T-helper 1 cell treated with Interleukin-12 subunit alpha and Interleukin-12 subunit beta and Interleukin-4 antibody, amounts not matched to agents 30 μg/mL and 1 μg/mL, for 36 hours (primary cell): ENCODE data around the gene UBN2.

Source experiments
- H3K27ac Mint-ChIP-seq: one replicate; pipeline ENCODE4 v1.8.0; 2021; ENCODE audit warnings: mild to moderate bottlenecking, mixed read lengths
- H3K27me3 Mint-ChIP-seq: one replicate; pipeline ENCODE4 v1.8.0; 2021; ENCODE audit warnings: low read depth, mixed read lengths
- H3K36me3 Mint-ChIP-seq: one replicate; pipeline ENCODE4 v1.8.0; 2021; ENCODE audit warnings: low read depth, mixed read lengths
- H3K4me1 Mint-ChIP-seq: one replicate; pipeline ENCODE4 v1.8.0; 2021; ENCODE audit warnings: low read depth, mixed read lengths
- H3K4me3 Mint-ChIP-seq: one replicate; pipeline ENCODE4 v1.8.0; 2021; ENCODE audit warnings: mild to moderate bottlenecking, moderate library complexity, mixed read lengths
- H3K9me3 Mint-ChIP-seq: one replicate; pipeline ENCODE4 v1.8.0; 2021; ENCODE audit warnings: mixed read lengths

The UBN2 gene

DNA sequence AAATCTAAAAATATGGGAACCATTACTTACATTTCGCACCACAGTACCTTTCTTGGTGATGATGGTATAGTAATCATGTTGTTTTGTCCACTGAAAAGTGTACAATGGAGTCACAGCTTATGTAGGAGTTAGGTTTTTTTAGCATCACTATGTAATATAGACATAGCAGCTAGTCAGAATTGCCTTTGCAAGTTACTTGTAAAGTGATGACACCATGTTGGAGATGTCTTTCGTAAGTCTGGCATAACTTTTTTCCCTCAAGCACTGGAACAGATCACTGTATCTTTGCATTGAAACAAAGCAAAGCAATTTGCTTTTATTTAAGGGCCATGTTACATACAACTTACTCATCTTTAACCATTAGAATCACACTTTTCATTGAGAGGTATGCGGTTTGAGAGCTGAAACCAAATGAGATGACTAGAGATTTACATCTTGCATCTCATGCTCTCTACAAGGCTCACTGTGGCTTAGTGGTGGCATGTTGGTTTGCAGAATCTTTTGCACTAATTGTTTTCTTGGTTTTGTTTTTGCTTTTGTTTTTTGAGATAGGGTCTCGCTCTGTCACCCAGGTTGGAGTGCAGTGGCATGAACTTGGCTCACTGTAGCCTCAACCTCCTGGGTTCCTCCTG lies 18.3 kb downstream of the UBN2 start:
- Mint-ChIP-seq H3K27ac (no peak overlapping the region), H3K4me3 (no peak overlapping the region), H3K36me3 (peaks cover 40% of the 10 kb centered on the region), H3K4me1 (peaks cover 3% of the 10 kb centered on the region), H3K27me3 (no peaks in the 10 kb centered on the region), H3K9me3 (no peaks in the 10 kb centered on the region)

GRCh38 chr7:139252451-139252850 lies 21.4 kb downstream of the UBN2 start:
- Mint-ChIP-seq H3K27me3 (no peaks in the 10 kb centered on the region), H3K4me3 (no peak overlapping the region), H3K27ac (no peak overlapping the region), H3K36me3 (peaks cover 29% of the 10 kb centered on the region), H3K4me1 (peaks cover 4% of the 10 kb centered on the region), H3K9me3 (no peaks in the 10 kb centered on the region)

DNA sequence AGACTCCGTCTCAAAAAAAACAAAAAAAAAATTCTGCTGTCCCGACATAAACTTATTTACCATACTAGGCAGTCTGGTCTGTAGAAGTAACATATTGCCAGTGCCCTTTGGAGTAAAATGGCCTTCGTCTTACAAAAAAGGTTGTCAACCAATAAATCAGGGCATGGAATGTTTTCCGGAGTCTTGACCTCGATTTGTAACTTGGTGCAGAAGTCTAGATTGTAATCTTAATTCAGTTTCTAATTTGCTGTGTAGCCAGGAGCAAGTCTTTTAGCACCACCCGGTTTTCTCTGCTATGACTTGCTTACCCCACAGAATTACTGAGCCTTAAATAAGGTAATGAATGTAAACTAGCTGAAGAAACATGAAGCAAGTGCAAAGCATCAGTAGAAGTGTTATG lies 23.2 kb downstream of the UBN2 start:
- Mint-ChIP-seq H3K27ac (no peak overlapping the region), H3K36me3 (peaks cover 23% of the 10 kb centered on the region), H3K9me3 (no peaks in the 10 kb centered on the region), H3K4me3 (no peak overlapping the region), H3K27me3 (no peaks in the 10 kb centered on the region), H3K4me1 (peaks cover 1% of the 10 kb centered on the region)

- no peaks in the 10 kb centered on the region for H3K9me3 Mint-ChIP-seq
- peaks cover 23% of the 10 kb centered on the region for H3K36me3 Mint-ChIP-seq
- H3K4me3 Mint-ChIP-seq: no peak overlapping the region
- no peak overlapping the region for H3K27ac Mint-ChIP-seq
- no peaks in the 10 kb centered on the region for H3K27me3 Mint-ChIP-seq
- peaks cover 1% of the 10 kb centered on the region for H3K4me1 Mint-ChIP-seq
These were observed 23.7 kb downstream of the UBN2 start for GRCh38 chr7:139254728-139255127.

GRCh38 chr7:139255290-139255689 lies 24.3 kb downstream of the UBN2 start:
- H3K27me3 Mint-ChIP-seq: no peaks in the 10 kb centered on the region
- no peaks in the 10 kb centered on the region for H3K9me3 Mint-ChIP-seq
- H3K27ac Mint-ChIP-seq: no peak overlapping the region
- H3K4me3 Mint-ChIP-seq: no peak overlapping the region
- H3K36me3 Mint-ChIP-seq: peaks cover 23% of the 10 kb centered on the region
- H3K4me1 Mint-ChIP-seq: peaks cover 1% of the 10 kb centered on the region

DNA sequence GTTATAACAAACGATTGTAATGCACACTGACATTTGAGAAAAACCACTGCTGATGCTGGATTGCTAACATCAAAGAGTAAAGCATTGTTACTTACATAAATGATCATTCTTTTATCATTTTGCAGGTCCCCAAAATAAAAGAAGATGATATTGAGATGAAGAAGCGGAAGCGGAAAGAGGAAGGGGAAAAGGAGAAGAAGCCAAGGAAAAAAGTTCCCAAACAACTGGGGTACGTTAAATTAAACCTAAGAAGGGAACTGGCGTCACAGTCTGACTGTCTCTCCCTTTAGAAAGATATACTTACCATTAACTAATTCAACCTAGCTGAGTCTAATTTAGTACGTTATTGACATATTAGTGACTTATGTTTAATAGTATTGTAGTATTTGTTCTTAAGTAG lies 28.1 kb downstream of the UBN2 start:
- Mint-ChIP-seq H3K9me3 (no peaks in the 10 kb centered on the region), H3K27me3 (no peaks in the 10 kb centered on the region), H3K27ac (no peak overlapping the region), H3K36me3 (peaks cover 17% of the 10 kb centered on the region), H3K4me1 (peaks cover 1% of the 10 kb centered on the region), H3K4me3 (no peak overlapping the region)

- Mint-ChIP-seq H3K9me3 (no peaks in the 10 kb centered on the region), H3K4me1 (no peaks in the 10 kb centered on the region), H3K27me3 (no peaks in the 10 kb centered on the region), H3K36me3 (peaks cover 20% of the 10 kb centered on the region), H3K27ac (no peak overlapping the region), H3K4me3 (no peak overlapping the region)
These were observed 33.2 kb downstream of the UBN2 start for GRCh38 chr7:139264220-139264619.

DNA sequence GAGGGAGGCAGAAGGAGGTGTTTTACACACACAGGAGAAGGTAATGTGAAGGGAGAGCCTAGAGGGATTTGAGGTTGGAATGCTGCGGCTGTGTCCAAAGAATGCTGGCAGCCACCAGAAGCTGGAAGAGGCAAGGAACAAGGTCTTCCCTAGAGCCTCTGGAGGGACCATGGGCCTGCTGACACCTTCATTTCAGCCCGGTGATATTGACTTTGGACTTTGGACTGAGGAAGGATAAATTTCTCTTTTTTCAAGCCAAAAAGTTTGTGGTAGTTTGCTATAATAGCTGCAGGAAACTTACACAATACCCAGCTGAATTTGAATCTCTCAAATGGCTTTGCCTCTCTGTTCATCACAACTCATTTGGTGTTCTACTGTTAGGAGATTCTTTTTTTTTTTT lies 34.6 kb downstream of the UBN2 start:
- no peak overlapping the region for H3K27ac Mint-ChIP-seq
- H3K4me3 Mint-ChIP-seq: no peak overlapping the region
- no peaks in the 10 kb centered on the region for H3K4me1 Mint-ChIP-seq
- H3K27me3 Mint-ChIP-seq: no peaks in the 10 kb centered on the region
- no peaks in the 10 kb centered on the region for H3K9me3 Mint-ChIP-seq
- H3K36me3 Mint-ChIP-seq: peaks cover 19% of the 10 kb centered on the region

GRCh38 chr7:139271718-139272628 lies 40.9 kb downstream of the UBN2 start:
- Mint-ChIP-seq H3K36me3 (peaks cover 17% of the 10 kb centered on the region), H3K27me3 (no peaks in the 10 kb centered on the region), H3K4me1 (peaks cover 2% of the 10 kb centered on the region), H3K4me3 (no peak overlapping the region), H3K27ac (no peak overlapping the region), H3K9me3 (no peaks in the 10 kb centered on the region)

- H3K4me3 Mint-ChIP-seq: no peak overlapping the region
- H3K36me3 Mint-ChIP-seq: peaks cover 22% of the 10 kb centered on the region
- H3K27ac Mint-ChIP-seq: no peak overlapping the region
- no peaks in the 10 kb centered on the region for H3K9me3 Mint-ChIP-seq
- H3K4me1 Mint-ChIP-seq: no peaks in the 10 kb centered on the region
- no peaks in the 10 kb centered on the region for H3K27me3 Mint-ChIP-seq
These were observed 53.3 kb downstream of the UBN2 start for GRCh38 chr7:139284252-139284896.

DNA sequence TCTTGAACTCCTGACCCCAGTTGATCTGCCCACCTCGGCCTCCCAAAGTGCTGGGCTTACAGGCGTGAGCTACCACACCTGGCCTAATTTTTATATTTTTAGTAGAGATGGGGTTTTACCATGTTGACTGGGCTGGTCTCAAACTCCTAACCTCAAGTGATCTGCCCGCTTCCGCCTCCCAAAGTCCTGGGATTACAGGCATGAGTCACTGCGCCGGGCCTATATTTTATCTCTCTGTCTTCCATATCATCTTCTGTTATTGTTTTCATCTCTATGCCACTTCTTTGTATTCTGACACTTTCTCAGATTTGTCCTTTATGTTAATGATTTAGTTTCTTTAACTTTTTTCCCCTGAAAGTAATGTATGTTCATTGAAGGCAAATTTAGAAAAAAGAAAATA lies 55.1 kb downstream of the UBN2 start:
- Mint-ChIP-seq H3K36me3 (peaks cover 22% of the 10 kb centered on the region), H3K4me1 (no peaks in the 10 kb centered on the region), H3K27me3 (no peaks in the 10 kb centered on the region), H3K4me3 (no peak overlapping the region), H3K27ac (no peak overlapping the region), H3K9me3 (no peaks in the 10 kb centered on the region)

GRCh38 chr7:139292821-139293220 lies 61.8 kb downstream of the UBN2 start:
- no peak overlapping the region for H3K4me3 Mint-ChIP-seq
- H3K27ac Mint-ChIP-seq: no peak overlapping the region
- H3K36me3 Mint-ChIP-seq: peaks cover 8% of the 10 kb centered on the region
- no peaks in the 10 kb centered on the region for H3K4me1 Mint-ChIP-seq
- no peaks in the 10 kb centered on the region for H3K27me3 Mint-ChIP-seq
- no peaks in the 10 kb centered on the region for H3K9me3 Mint-ChIP-seq

DNA sequence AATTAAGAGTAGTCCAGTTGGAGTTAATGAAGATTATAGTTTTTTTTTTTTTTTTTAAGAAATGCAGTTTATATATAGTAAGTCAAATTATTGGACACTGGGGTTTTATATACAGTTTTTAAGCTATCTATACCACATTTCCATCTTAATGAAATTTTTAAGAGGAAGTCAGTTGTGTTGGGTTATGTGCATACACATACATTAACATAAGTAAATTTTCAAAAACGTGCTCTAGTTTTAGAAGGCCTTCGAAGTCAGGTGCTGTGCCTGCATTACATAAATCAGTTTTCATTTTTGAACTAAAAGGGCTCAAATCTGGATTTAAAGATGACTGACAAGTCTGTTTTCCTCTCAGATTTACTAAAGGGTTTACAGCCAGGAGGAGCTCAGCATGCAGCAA lies 62.5 kb downstream of the UBN2 start:
- no peaks in the 10 kb centered on the region for H3K4me1 Mint-ChIP-seq
- H3K27me3 Mint-ChIP-seq: no peaks in the 10 kb centered on the region
- H3K27ac Mint-ChIP-seq: no peak overlapping the region
- peaks cover 7% of the 10 kb centered on the region for H3K36me3 Mint-ChIP-seq
- no peaks in the 10 kb centered on the region for H3K9me3 Mint-ChIP-seq
- H3K4me3 Mint-ChIP-seq: no peak overlapping the region

DNA sequence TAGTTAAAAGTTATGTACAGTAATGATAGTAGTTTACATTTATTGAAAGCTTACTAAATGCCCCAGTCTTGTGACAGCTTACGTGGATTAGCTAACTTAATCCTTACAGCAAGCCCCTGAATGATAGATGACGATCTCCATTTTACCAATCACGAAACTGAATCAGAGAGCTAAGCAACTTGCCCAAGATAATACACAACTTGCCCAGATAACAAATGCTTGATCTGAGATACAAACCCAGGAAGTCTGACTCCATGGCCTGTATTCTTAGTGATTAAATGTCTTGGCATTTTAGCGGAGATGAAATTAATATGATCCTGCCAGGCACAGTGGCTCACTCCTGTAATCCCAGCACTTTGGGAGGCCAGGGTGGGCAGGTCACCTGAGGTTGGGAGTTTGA lies 63.2 kb downstream of the UBN2 start:
- H3K36me3 Mint-ChIP-seq: peaks cover 7% of the 10 kb centered on the region
- no peak overlapping the region for H3K27ac Mint-ChIP-seq
- H3K9me3 Mint-ChIP-seq: no peaks in the 10 kb centered on the region
- no peaks in the 10 kb centered on the region for H3K27me3 Mint-ChIP-seq
- H3K4me1 Mint-ChIP-seq: no peaks in the 10 kb centered on the region
- H3K4me3 Mint-ChIP-seq: no peak overlapping the region
